Measurements from ENCODE around the gene RPTOR.

Gene RPTOR

GRCh38 chr17:80774146-80774545, 229.5 kb downstream of the RPTOR start:
- FAIRE-seq: no peak

- FAIRE-seq: no peak
Measured at GRCh38 chr17:80774643-80775281, 230.1 kb downstream of the RPTOR start.

- FAIRE-seq: peak; percentile 25
Measured at GRCh38 chr17:80775863-80776262, 231.2 kb downstream of the RPTOR start.

- FAIRE-seq: no peak
Measured at GRCh38 chr17:80777274-80777673, 232.6 kb downstream of the RPTOR start.

GRCh38 chr17:80778716-80779115, 234.1 kb downstream of the RPTOR start:
- no peak for FAIRE-seq

DNA sequence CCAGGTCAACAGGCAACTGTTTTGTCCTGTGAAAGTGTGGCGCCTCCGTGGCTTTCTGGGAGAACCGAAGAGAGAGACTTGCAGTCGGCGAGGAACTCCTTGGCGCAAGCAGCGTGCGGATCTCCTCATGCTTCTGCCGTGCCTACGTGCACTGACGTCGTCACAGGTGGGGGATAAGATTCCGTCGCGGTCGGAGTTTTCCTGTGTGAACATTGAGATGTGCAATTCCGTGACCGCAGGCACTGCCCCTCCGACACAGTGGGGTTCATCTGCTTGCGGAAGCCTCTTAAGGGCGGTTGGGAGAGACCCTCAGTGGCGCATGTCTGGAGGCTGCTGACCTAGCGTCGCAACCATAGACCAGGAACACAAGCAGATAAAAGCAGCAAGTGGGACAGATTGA, 234.7 kb downstream of the RPTOR start:
- FAIRE-seq: no peak

DNA sequence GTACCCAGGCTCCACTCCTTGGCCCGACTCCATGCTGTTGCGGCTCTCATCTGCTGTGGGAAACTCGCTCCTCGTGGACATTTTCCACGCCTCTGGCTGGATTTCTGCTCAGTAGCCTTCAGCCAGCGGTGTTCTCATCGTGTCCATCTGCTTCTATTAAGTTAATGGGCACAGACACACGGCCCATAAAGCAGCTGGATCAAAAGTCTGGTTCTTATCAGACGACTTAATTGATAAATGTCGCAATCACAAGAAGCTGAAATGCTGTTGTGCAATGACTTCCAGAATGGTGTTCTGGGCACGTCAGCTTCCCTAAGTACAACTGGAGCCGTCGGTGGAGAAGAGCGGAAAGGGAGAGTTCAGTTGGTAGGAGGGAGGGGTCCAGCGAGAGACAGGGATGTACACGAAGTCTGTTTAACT, 235.3 kb downstream of the RPTOR start:
- no peak for FAIRE-seq

DNA sequence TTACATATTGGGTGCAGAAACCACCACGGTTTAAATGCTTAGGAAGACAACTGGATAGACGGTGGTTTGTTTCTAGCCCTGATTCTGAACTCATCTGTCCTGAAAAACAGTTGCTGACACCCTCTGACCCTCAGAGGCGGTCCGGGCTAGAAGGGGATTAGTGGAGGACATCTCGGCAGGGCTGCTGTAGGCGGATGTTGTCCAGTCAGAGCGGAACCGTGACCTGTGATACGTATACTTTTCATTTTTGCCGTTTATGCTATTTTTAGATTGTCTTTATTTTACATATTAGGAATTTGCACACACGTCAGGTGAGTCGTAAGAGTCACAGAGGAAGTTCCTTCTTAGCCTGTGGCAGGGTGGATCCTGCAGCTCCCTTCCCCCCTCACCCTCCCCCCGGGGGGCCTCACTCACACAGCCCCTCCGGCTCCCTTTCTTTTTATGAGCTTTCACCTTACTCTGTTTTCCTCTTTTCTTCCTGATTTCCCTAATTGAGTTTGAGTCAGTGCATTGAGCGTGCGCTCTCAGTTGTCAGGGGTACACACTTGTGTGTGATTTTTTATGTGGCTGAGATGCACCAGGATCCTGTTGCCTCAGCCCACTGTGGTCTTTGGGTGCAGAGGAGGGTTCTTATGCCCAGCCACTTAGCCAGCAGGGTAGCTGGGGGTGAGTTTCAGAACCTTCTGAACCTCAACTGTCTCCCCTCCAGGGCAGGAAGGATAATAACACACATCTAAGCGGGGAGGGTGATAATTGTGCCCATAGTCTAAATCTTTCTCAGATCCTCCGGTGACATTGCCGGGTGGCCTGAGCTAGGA, 236.0 kb downstream of the RPTOR start:
- no peak for FAIRE-seq

DNA sequence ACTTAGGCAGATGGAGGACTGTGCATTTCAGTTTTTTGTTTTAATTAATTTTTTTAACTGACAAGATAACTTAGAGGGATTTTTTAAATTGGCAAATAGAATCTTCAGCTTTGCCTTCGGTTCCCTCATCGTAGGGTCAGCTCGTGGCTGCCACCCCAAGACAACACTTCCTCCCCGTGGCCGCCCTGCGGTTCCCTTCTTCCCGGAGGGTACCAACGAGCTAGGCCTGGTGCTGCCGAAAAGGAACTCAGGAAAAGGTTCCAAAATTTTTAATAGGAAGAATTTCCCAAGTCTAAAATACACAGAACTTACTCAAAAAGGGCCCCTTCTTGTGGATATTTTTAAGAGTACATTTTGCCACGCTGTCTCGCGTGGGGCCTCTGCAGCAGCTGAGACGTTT, 236.6 kb downstream of the RPTOR start:
- FAIRE-seq: no peak

DNA sequence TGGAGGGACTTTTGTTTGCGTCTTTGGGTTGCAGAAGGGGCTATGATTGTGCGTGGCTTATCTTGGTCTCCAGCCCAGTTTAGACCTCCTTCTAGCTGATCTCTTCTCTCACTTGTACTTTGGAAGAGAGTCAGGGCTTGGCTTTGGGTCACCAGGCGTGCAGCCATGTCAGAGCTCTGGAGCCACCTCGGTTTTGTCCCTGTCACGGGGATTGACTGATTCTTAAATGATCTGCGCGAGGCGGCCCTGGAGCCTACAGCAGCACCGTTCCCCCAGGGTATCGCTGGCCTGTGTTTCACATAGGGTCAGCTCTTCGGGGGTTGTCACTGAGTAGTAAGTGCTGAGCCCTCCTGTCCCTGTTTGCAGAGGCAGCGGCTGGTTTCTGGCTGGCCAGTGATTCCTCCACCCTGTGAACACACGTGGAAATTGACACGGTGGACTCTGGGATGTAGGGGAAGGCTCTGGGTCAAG, 237.2 kb downstream of the RPTOR start:
- FAIRE-seq: no peak

DNA sequence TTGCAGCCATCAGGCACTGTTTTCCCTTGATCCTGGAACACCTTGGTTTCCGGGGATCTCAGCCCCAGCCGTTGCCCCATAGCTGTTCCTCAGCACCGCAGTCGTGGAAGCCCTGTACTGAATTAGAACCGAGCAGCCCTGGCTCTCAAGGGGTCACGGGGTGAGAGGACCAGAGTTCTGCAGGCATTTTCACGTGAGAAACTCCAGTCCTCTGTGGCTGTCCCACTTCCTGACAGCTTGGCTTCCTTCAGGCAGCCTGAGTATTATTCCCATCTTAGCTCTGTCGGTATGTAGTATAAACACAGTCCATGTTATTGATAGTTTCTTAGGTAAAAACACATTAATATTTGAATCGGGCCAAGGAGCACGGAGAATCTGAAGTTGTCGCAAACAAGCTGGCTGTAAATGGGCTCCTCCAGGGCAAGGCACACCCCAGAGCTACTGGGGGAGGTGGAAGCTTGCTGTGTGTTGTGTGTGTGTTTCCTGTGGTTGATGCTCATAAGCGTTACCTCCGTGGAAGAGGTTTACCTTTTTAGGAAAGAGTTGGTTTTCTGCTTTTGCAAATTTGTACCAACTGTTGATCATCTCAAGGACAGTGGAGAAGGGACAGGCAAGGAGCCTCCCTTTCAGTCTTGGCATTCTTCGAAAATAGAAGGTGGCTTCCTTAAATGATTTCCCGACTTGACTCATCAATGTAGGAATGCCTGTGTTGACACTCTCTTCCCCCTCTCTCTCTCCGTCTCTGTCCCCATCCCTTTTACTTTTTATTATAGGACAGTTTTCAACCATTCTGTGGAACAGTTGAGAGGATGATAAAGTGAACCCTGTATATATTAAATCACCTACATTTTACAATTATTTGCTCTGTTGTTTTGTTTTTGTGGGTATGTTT, 238.1 kb downstream of the RPTOR start:
- no peak for FAIRE-seq

GRCh38 chr17:80783486-80783885, 238.8 kb downstream of the RPTOR start:
- no peak for FAIRE-seq

DNA sequence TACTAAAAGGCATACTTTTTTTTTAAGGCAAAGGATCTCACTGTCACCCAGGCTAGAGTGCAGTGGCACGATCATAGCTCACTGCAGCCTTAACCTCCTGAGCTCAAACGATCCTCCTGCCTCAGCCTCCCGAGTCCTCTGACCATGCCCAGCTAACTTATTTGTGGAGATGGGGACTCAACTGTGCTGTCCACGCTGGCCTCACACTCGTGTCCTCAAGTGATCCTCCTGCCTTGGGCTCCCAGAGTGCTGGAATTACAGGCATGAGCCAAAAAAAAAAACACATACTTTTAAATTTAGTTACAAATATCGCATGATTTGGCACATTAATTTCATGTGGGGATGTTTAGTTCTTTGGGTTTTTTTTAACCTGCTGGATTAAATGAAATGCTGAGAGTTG, 239.3 kb downstream of the RPTOR start:
- FAIRE-seq: no peak

DNA sequence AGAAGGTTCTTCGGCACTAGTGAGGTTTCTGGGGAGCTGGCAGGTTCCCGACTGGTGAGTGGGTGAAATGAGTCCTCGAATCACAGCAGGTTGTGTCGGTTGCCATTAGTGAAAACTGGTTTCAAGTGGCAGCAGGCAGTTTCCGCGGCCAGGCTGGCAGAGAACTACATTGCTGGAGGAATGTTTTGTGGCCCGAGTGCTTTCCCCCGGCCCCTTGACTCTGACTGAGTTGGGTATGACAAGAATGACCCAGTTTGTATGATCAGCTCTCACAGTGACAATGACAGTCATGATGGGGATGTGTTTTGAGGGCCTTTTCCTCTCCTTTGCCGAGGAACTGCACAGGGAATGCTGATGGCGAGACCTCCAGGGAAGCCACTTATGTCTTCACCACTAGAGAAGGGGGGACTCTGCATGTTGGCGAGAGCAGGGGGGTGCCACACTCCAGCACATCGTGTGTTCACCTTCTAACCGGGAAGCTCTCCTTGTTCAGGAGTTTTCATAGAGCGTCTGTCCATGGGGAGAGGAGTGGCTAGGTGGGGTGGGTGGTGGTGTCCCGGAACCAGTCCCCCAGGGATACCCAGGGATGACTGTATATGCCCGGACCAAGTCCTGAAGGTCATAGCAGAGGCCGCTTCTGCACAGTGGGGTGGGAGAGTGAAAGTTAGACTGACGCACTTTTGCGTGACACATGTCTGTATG, 241.0 kb downstream of the RPTOR start:
- FAIRE-seq: no peak

DNA sequence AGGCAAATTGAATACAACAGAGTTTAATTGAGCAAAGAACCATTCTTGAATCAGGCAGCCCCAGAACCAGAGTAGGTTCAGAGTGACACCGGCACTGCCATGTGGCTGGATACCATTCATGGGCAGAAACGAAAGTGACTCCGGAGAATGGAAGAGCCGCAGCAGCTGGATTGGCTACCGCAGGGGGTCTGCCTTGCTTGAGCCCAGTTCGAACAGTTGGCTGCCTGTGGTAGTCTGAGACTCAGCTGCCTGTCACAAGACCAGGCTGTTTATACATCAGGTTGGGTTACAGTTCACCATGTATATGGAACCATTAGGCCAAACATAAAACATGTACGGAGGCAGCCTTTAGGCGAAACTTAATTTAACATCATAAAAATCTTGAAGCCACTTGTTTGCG, 241.8 kb downstream of the RPTOR start:
- FAIRE-seq: no peak

- no peak for FAIRE-seq
Measured at GRCh38 chr17:80786887-80787286, 242.2 kb downstream of the RPTOR start.

GRCh38 chr17:80787881-80788280, 243.2 kb downstream of the RPTOR start:
- FAIRE-seq: no peak

DNA sequence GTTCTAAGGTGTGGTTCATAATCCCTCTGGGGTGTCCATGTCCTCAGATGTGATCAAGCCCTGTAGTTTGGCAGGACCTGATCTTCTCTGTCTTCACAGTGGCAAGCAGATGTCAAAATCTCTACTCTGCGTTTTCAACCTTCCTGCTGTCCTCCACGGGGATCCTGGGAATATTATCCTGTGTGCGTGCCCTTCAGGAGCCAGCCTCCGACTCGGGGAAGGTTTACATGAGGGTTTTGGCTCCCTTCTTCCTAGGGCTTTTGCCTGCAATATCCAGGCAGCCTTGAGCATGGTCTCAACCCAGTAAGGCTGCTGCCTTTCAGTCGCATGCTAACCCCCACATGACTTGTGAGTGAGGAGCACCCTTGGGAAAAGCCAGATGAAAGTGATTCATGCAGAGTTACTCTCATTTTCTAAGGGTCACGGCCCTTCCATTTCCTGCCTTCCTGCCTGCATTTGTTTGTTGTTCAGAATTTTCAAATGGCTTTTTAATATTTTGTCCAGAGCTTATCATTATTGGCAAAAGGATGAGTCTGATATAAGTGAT, 244.8 kb downstream of the RPTOR start:
- FAIRE-seq: no peak

DNA sequence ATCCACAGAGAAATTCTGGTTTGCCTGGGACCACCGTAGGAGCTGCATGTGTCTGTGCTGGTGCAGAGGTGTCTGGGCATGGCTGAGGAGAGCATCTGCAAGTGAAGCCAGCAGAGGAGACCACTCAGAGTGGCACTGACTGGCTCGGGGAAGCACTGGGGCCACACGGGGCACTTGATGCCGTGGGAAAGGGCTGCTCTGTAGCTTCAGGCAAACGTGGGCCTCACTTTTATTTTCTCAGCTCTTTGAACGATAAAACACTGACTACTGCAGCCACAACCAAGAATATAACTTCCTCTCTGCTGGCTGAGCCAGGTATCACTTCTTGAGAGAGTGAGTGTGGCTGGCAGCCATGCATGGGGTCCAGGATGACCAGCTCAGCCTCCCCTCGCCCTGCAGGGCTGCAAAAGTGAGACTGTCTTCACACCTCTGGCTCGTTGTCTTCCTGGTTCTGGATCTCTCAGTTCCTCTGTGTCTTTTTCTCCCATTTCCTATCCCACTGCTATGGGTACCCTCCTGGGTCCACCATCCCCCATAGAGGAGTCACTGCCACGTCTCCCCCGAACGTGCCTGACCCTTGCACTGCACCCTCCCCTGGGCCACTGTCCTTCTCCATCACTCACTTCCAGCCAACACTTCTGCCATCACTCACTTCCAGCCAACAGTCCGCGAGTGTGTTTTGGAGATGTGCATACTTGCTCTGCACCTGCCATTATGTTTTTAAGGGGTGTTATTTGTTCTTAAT, 245.6 kb downstream of the RPTOR start:
- no peak for FAIRE-seq

GRCh38 chr17:80790981-80791742, 246.5 kb downstream of the RPTOR start:
- FAIRE-seq: no peak

DNA sequence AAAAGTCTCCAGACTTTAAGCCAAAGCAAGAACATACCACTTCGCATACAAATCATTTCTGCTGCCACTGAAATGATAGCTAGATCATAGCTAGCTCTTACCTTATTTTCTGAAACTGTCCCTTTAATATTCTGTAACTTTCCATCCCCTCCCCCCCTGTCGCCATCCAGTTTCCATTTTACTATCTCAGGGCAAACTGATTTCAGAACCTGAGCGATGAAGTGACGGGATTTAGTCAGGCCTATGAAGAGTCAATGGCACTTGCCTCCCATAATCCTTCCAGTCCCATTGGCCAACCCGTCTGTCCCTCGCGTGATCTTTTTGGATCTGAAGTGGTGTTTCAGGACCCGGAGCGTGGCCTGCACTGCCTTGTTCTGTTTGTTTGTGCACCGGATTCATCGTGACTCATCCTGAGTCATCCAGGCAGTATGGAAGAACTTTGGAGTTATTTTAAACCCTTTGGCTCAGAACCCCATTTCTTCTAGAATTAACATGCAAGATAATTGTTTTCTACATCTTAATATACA, 247.2 kb downstream of the RPTOR start:
- FAIRE-seq: no peak
